ENCODE measurements around the gene ZNF511. TPM values are rescaled to one million over a fixed set of nuclear protein-coding genes. Genes with fewer than 3 reads are reported as not detected.

The ZNF511 gene
- total RNA-seq, 1 donor from 2014 or later, result 56.7 TPM

DNA sequence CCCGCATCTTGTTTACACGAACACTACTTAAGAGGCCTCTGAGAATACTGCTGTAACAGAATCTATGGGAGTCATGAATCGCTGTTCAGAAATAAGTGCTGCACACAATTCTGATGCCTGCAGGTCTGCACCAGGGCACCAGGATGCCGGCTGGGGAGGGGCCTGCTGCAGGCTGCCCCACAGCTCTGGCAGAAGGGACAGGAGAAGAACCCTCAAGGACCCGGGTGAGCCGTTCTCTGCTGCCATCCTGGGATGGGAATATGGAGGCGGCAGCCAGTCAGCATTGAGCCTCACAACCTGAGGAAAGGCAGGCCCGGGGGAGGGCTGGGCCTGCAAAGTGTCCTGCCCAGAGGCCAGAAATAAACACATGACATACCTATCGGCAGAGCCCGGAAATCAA is 11.2 kb upstream of the ZNF511 start:
- POLR2A ChIA-PET, result no interaction called here
- Mint-ChIP-seq H3K27me3 (no peaks in the 10 kb centered on the region), H3K36me3 (ENCODE audit: low read depth) (peaks cover 84% of the 10 kb centered on the region), H3K27ac (no peak overlapping the region), H3K9me3 (no peaks in the 10 kb centered on the region), H3K4me1 (no peaks in the 10 kb centered on the region), H3K4me3 (no peak overlapping the region)
- DNase-seq (no peak), ATAC-seq (ENCODE audit: low read depth) (no peak)
- intact Hi-C loops (cut with micrococcal nuclease), result no loop called here
- CTCF ChIA-PET, result no interaction called here
- TF ChIP-seq, protein P1, sequence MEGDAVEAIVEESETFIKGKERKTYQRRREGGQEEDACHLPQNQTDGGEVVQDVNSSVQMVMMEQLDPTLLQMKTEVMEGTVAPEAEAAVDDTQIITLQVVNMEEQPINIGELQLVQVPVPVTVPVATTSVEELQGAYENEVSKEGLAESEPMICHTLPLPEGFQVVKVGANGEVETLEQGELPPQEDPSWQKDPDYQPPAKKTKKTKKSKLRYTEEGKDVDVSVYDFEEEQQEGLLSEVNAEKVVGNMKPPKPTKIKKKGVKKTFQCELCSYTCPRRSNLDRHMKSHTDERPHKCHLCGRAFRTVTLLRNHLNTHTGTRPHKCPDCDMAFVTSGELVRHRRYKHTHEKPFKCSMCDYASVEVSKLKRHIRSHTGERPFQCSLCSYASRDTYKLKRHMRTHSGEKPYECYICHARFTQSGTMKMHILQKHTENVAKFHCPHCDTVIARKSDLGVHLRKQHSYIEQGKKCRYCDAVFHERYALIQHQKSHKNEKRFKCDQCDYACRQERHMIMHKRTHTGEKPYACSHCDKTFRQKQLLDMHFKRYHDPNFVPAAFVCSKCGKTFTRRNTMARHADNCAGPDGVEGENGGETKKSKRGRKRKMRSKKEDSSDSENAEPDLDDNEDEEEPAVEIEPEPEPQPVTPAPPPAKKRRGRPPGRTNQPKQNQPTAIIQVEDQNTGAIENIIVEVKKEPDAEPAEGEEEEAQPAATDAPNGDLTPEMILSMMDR (IDR thresholded peaks at IDR 0.05), result no peak

DNA sequence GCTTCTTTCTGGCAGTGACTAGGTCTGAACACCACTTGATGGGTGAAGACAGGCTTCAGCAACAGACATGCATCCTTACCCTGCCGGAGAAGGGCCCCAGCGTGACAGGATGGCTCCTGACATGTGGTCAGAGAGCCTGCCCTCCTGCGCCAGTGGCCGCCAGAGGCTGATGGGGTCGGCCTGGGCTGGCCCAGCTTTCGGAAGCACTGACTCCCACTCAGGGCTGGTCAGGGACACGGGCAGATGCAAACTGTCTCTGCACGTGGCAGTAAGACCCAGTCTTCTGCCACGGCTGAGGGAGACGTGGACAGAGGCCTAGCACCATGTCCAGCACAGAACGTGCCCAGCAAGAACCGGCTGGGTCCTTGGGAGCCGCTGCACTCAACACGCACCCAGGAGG is 10.2 kb upstream of the ZNF511 start:
- TF ChIP-seq, protein P1 (IDR thresholded peaks at IDR 0.05), result no peak
- Mint-ChIP-seq H3K27ac (no peak overlapping the region), H3K9me3 (no peaks in the 10 kb centered on the region), H3K27me3 (no peaks in the 10 kb centered on the region), H3K4me1 (peaks cover 2% of the 10 kb centered on the region), H3K36me3 (ENCODE audit: low read depth) (peaks cover 80% of the 10 kb centered on the region), H3K4me3 (no peak overlapping the region)
- ATAC-seq (ENCODE audit: low read depth) (no peak), DNase-seq (no peak)
- intact Hi-C loops (cut with micrococcal nuclease), result no loop called here
- POLR2A ChIA-PET, result no interaction called here
- CTCF ChIA-PET, result no interaction called here

DNA sequence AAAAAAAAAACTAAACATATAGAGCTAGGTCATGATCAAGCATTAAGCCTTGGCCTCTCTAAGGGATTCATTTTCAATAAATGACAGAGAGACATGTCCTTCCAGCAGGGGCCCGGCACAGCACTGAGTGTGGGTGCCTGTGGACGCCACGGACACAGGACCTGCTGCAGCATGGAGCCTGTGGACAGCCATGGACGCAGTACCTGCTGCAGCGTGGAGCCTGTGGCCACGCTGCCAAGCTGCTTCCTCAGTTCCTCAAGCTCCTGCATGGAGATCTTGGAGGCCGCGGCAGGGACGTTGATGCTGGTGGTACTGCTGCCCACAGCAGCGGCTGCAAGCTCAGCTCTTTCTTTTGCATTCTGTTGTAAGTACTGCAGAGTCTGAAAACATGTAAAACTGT is 9.5 kb upstream of the ZNF511 start:
- Mint-ChIP-seq H3K4me1 (peaks cover 3% of the 10 kb centered on the region), H3K4me3 (no peak overlapping the region), H3K9me3 (no peaks in the 10 kb centered on the region), H3K27me3 (no peaks in the 10 kb centered on the region), H3K36me3 (ENCODE audit: low read depth) (peaks cover 74% of the 10 kb centered on the region), H3K27ac (no peak overlapping the region)
- ChIA-PET CTCF (no interaction called here), POLR2A (no interaction called here)
- TF ChIP-seq, protein P1 (IDR thresholded peaks at IDR 0.05), result no peak
- ATAC-seq (ENCODE audit: low read depth) (no peak), DNase-seq (no peak)
- intact Hi-C loops (cut with micrococcal nuclease), result no loop called here

DNA sequence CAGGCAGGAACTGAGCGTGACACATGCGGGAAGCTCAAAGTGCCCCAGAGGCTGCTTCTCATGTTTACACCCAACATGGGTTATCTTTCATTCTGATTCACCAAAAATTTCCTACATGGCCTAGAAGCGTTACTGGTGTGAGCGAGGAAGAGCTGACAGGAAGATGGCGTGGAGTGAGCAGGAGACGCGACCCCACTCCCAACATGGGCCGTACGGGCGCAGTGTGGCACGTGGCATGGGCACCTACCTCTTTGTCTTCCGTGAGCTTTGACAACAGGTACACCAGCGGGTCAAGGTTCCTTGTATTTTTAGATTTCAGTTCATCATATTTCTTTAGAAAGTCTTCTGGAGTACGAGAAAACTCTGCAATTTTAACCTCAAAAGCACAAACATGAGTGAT is 9.0 kb upstream of the ZNF511 start:
- Mint-ChIP-seq H3K4me1 (peaks cover 5% of the 10 kb centered on the region), H3K4me3 (no peak overlapping the region), H3K27me3 (no peaks in the 10 kb centered on the region), H3K36me3 (ENCODE audit: low read depth) (peaks cover 71% of the 10 kb centered on the region), H3K9me3 (no peaks in the 10 kb centered on the region), H3K27ac (no peak overlapping the region)
- ATAC-seq (ENCODE audit: low read depth) (no peak), DNase-seq (no peak)
- ChIA-PET CTCF (no interaction called here), POLR2A (no interaction called here)
- intact Hi-C loops (cut with micrococcal nuclease), result no loop called here
- TF ChIP-seq, protein P1 (IDR thresholded peaks at IDR 0.05), result no peak

DNA sequence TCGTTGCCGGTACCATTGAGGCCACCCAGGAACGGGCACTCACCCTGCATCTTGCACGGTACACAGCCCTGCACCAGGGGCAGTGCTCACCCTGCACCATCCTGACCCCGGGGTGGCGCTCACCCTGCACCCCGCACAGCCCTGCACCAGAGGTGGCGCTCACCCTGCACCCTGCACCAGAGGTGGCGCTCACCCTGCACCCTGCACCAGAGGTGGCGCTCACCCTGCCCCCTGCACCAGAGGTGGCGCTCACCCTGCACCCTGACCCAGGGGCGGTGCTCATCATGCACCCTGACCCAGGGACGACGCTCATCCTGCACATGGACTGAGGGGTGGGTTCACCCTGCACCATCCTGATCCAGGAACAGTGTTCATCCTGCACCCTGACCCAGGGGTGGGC is 6.5 kb upstream of the ZNF511 start:
- DNase-seq (no peak), ATAC-seq (ENCODE audit: low read depth) (no peak)
- Mint-ChIP-seq H3K4me3 (no peak overlapping the region), H3K9me3 (no peaks in the 10 kb centered on the region), H3K36me3 (ENCODE audit: low read depth) (peaks cover 53% of the 10 kb centered on the region), H3K4me1 (peaks cover 27% of the 10 kb centered on the region), H3K27me3 (no peaks in the 10 kb centered on the region), H3K27ac (no peak overlapping the region)
- TF ChIP-seq, protein P1 (IDR thresholded peaks at IDR 0.05), result no peak
- intact Hi-C loops (cut with micrococcal nuclease), result no loop called here
- POLR2A ChIA-PET, result interaction anchor here (0.6 kb wide), 1 partner anchor 34 kb away, joined by 4 read pairs; the partner anchor contains the start of gene CALY
- CTCF ChIA-PET, result no interaction called here

All from activated B cell treated with CpG ODN at 0.5 μM for 24 hours (primary cell).